ENCODE measurements around the gene CYREN. TPM values are rescaled to one million over a fixed set of nuclear protein-coding genes. Genes with fewer than 3 reads are reported as not detected.
A peak's percentile ranks its signal among the peaks of the same experiment; 100 is the strongest.

CYREN gene
- total and polyA plus RNA-seq, 7 donors, result 27.5 to 41.4 (median 31.9) TPM

GRCh38 chr7:135209225-135209834 lies 38.8 kb upstream of the CYREN start:
- TF ChIP-seq POLR2AphosphoS5 (IDR thresholded peaks at IDR 0.05), result no peak
- no peak for TF ChIP-seq EP300 (IDR thresholded peaks at IDR 0.05)
- H3K4me3 ChIP-seq, result no peak overlapping the region
- H3K4me1 ChIP-seq, result peaks cover 0 to 22% (median 18%) of the 10 kb centered on the region in 4 donors
- no peak for DNase-seq
- 91 to 92% methylated on average over 7 of the region's 7 CpGs for WGBS, 2 donors
- H3K9me3 ChIP-seq, result no peaks in the 10 kb centered on the region
- intact Hi-C loops (cut with DNase I), result no loop called here
- peak overlapping the region in 2 of 4 donors; percentile 13 to 31 for H3K27ac ChIP-seq
- H3K27me3 ChIP-seq, result no peaks in the 10 kb centered on the region
- peaks cover 1 to 18% (median 11%) of the 10 kb centered on the region in 4 donors for H3K36me3 ChIP-seq

GRCh38 chr7:135208102-135208793 lies 37.7 kb upstream of the CYREN start:
- intact Hi-C loops (cut with DNase I), result no loop called here
- H3K27me3 ChIP-seq, result no peaks in the 10 kb centered on the region
- no peak overlapping the region for H3K4me3 ChIP-seq
- no peak overlapping the region for H3K27ac ChIP-seq
- DNase-seq, result no peak
- WGBS, 2 donors, result 81 to 83% methylated on average over 6 of the region's 6 CpGs
- H3K4me1 ChIP-seq, result peaks cover 0 to 22% (median 18%) of the 10 kb centered on the region in 4 donors
- H3K9me3 ChIP-seq, result no peaks in the 10 kb centered on the region
- H3K36me3 ChIP-seq, result peaks cover 6 to 29% (median 16%) of the 10 kb centered on the region in 4 donors
- TF ChIP-seq CTCF (IDR thresholded peaks at IDR 0.05), result no peak

- intact Hi-C loops (cut with DNase I), result no loop called here
- WGBS, 2 donors, result 86 to 87% methylated on average over 8 of the region's 8 CpGs
- Histone ChIP-seq H3K36me3 (peaks cover 6 to 36% (median 18%) of the 10 kb centered on the region in 4 donors), H3K27me3 (no peaks in the 10 kb centered on the region), H3K27ac (no peak overlapping the region), H3K4me3 (no peak overlapping the region), H3K4me1 (peaks cover 0 to 22% (median 18%) of the 10 kb centered on the region in 4 donors), H3K9me3 (no peaks in the 10 kb centered on the region)
- no peak for DNase-seq
- TF ChIP-seq CTCF (IDR thresholded peaks at IDR 0.05), result no peak
- no peak for TF ChIP-seq POLR2AphosphoS5 (IDR thresholded peaks at IDR 0.05)
- TF ChIP-seq EP300 (IDR thresholded peaks at IDR 0.05), result no peak
- no peak for TF ChIP-seq POLR2A (IDR thresholded peaks at IDR 0.05)
These were observed 37.0 kb upstream of the CYREN start for GRCh38 chr7:135207406-135208101.

GRCh38 chr7:135206941-135207391 lies 36.5 kb upstream of the CYREN start:
- Histone ChIP-seq H3K27me3 (no peaks in the 10 kb centered on the region), H3K9me3 (no peaks in the 10 kb centered on the region), H3K27ac (no peak overlapping the region), H3K36me3 (peaks cover 6 to 42% (median 18%) of the 10 kb centered on the region in 4 donors), H3K4me3 (no peak overlapping the region), H3K4me1 (peaks cover 0 to 22% (median 18%) of the 10 kb centered on the region in 4 donors)
- intact Hi-C loops (cut with DNase I), result no loop called here
- TF ChIP-seq CTCF (IDR thresholded peaks at IDR 0.05) (no peak), POLR2A (IDR thresholded peaks at IDR 0.05) (no peak), POLR2AphosphoS5 (IDR thresholded peaks at IDR 0.05) (no peak), EP300 (IDR thresholded peaks at IDR 0.05) (no peak)
- WGBS, 2 donors, result 71 to 89% methylated on average over 7 of the region's 7 CpGs
- no peak for DNase-seq

- 93 to 97% methylated on average over 8 of the region's 8 CpGs for WGBS, 2 donors
- TF ChIP-seq POLR2AphosphoS5 (IDR thresholded peaks at IDR 0.05) (no peak), POLR2A (IDR thresholded peaks at IDR 0.05) (no peak), EP300 (IDR thresholded peaks at IDR 0.05) (no peak), CTCF (IDR thresholded peaks at IDR 0.05) (no peak)
- Histone ChIP-seq H3K27ac (no peak overlapping the region), H3K36me3 (peaks cover 6 to 53% (median 18%) of the 10 kb centered on the region in 4 donors), H3K9me3 (no peaks in the 10 kb centered on the region), H3K27me3 (no peaks in the 10 kb centered on the region), H3K4me3 (no peak overlapping the region), H3K4me1 (peaks cover 0 to 22% (median 18%) of the 10 kb centered on the region in 4 donors)
- intact Hi-C loops (cut with DNase I), result no loop called here
- DNase-seq, result no peak
These were observed 35.3 kb upstream of the CYREN start for GRCh38 chr7:135205850-135206249.

Data from sigmoid colon (tissue), 7 donors.